ENCODE measurements around the gene ZBTB7C. TPM values are rescaled to one million over a fixed set of nuclear protein-coding genes. Genes with fewer than 3 reads are reported as not detected.

ZBTB7C gene
- total and polyA plus RNA-seq, 10 of the 15 experiments (the other 5 are each of a cell fraction or from before 2014, with no cell fraction given), result under 0.01 to 0.08 (median 0.01) TPM; not detected in 7

GRCh38 chr18:48250918-48251317 is 158.3 kb downstream of the ZBTB7C start:
- H3K9me3 ChIP-seq (replicated peaks; ENCODE audit: control insufficient read depth, insufficient read depth, low read length), result no peaks in the 10 kb centered on the region
- RAD21 ChIA-PET (ENCODE audit: unreplicated experiment), result no interaction called here
- FAIRE-seq, result no peak
- no peaks in the 10 kb centered on the region for H3K79me2 ChIP-seq (ENCODE audit: control insufficient read depth, insufficient read depth, low read length)
- no peak for TF ChIP-seq TAF1 (IDR thresholded peaks at IDR 0.05; ENCODE audit: borderline replicate concordance, low read depth, low read length)
- TF ChIP-seq NR2F1 (conservative IDR thresholded peaks at IDR 0.05), result no peak
- TF ChIP-seq ZSCAN29 (IDR thresholded peaks at IDR 0.05), result no peak
- TF ChIP-seq ZBTB11 (CRISPR knock-in tag; IDR thresholded peaks at IDR 0.05), result no peak
- no peak for TF ChIP-seq CREM (IDR thresholded peaks at IDR 0.05; ENCODE audit: low read depth)
- no peak for TF ChIP-seq IRF5 (IDR thresholded peaks at IDR 0.05; ENCODE audit: borderline replicate concordance)
- TF ChIP-seq CEBPB (IDR thresholded peaks at IDR 0.05; ENCODE audit: borderline replicate concordance in 1 of 2, low read depth in 2 of 2, low read length in 2 of 2), result no peak
- no peak for TF ChIP-seq IRF3 (IDR thresholded peaks at IDR 0.05)
- no peak for TF ChIP-seq GABPA (IDR thresholded peaks at IDR 0.05; ENCODE audit: low read depth)
- TF ChIP-seq ETV6 (conservative IDR thresholded peaks at IDR 0.05 in 1 of 2, IDR thresholded peaks at IDR 0.05 in 1 of 2; ENCODE audit: borderline replicate concordance in 1 of 2, low read depth in 1 of 2), result no peak
- no peak for TF ChIP-seq SMC3 (IDR thresholded peaks at IDR 0.05; ENCODE audit: borderline replicate concordance, low read length)
- TF ChIP-seq KAT2A (conservative IDR thresholded peaks at IDR 0.05; ENCODE audit: control insufficient read depth, low read depth, low read length), result no peak
- no peak for TF ChIP-seq NRF1 (conservative IDR thresholded peaks at IDR 0.05; ENCODE audit: low read depth, low read length)
- TF ChIP-seq HDAC2 (IDR thresholded peaks at IDR 0.05), result no peak
- no peak for TF ChIP-seq YY1 (IDR thresholded peaks at IDR 0.05; ENCODE audit: low read depth, low read length)
- TF ChIP-seq CREB1 (IDR thresholded peaks at IDR 0.05; ENCODE audit: low read depth), result no peak
- no peak for TF ChIP-seq HDGF (IDR thresholded peaks at IDR 0.05)
- no peak overlapping the region for H3K9ac ChIP-seq (ENCODE audit: control insufficient read depth, insufficient read depth, low read length)
- 0% methylated on average over 3 of the region's 3 CpGs for WGBS (ENCODE audit: insufficient coverage, insufficient replicate concordance, low lambda C conversion rate, missing lambda C conversion rate)
- H3K4me3 ChIP-seq, result no peak overlapping the region
- H2AFZ ChIP-seq (ENCODE audit: control insufficient read depth, low read depth, low read length), result no peak overlapping the region
- CTCF ChIA-PET, result no interaction called here
- H4K20me1 ChIP-seq (ENCODE audit: control insufficient read depth, insufficient read depth), result no peaks in the 10 kb centered on the region
- BruUV-seq (replicated peaks), result no TSS peak
- no peak overlapping the region for H3K4me2 ChIP-seq (ENCODE audit: control insufficient read depth, insufficient read depth)
- H3K27me3 ChIP-seq (replicated peaks in 1 of 2; ENCODE audit: control insufficient read depth in 2 of 2, insufficient read depth in 2 of 2, low read length in 1 of 2), result no peaks in the 10 kb centered on the region
- H3K4me1 ChIP-seq (ENCODE audit: control insufficient read depth, insufficient read depth, low read length), result no peaks in the 10 kb centered on the region
- DNase-seq (ENCODE audit: low read depth, low spot score), result no peak
- H3K36me3 ChIP-seq (ENCODE audit: control insufficient read depth in 2 of 2, insufficient read depth in 2 of 2, low read length in 1 of 2), result no peaks in the 10 kb centered on the region
- intact Hi-C loops (cut with micrococcal nuclease; ENCODE audit: unreplicated experiment) (no loop called here), in situ Hi-C loops (cut with MboI) (no loop called here)
- POLR2A ChIA-PET, result no interaction called here
- H3K27ac ChIP-seq (ENCODE audit: control insufficient read depth, insufficient read depth), result no peak overlapping the region
- no peak for ATAC-seq
- SMC1A ChIA-PET (ENCODE audit: uncharacterized antibody, unreplicated experiment), result no interaction called here

Data from GM12878 (cell line).